K562 (cell line): ENCODE data around the gene PYCR2. TPM values are rescaled to one million over a fixed set of nuclear protein-coding genes. Genes with fewer than 3 reads are reported as not detected.

Experiments
- CC2D1A ChIP-seq: fragments of 450-650 bp; IDR thresholded peaks from 2 replicates; pipeline ENCODE4 v1.6.1; 2017; ENCODE audit warnings: mild to moderate bottlenecking
- CCAR2 ChIP-seq: fragments of 200-400 bp; formaldehyde crosslinking; IDR thresholded peaks from 2 replicates; pipeline ENCODE4 v1.6.1; 2017; ENCODE audit warnings: mild to moderate bottlenecking, low read depth, low read length
- DMBX1 ChIP-seq: fragments of 250-450 bp; sonication (Bioruptor Pico); IDR thresholded peaks from 2 replicates; pipeline ENCODE4 v1.8.0; 2022; ENCODE audit warnings: inconsistent platforms, mild to moderate bottlenecking, moderate library complexity, borderline replicate concordance
- JUND ChIP-seq, 2 experiments: IDR thresholded peaks; 2 replicates in 1 of 2; 3 replicates in 1 of 2; pipeline ENCODE4 v1.6.1; 2011; ENCODE audit warnings: borderline replicate concordance in 2 of 2, low read depth in 2 of 2, low read length in 2 of 2, improper control_type of control experiment in 1 of 2, missing biosample characterization in 1 of 2, missing genetic modification characterization in 1 of 2, missing genetic modification reagents in 1 of 2
- MTF1 ChIP-seq: fragments of 250-450 bp; sonication (Bioruptor Pico); IDR thresholded peaks from 2 replicates; pipeline ENCODE4 v1.9.0; 2021; ENCODE audit warnings: moderate library complexity, mild to moderate bottlenecking, inconsistent platforms, borderline replicate concordance
- MXI1 ChIP-seq: IDR thresholded peaks from 2 replicates; pipeline ENCODE4 v1.6.1; 2011; ENCODE audit warnings: low read depth, mild to moderate bottlenecking, improper control_type of control experiment, low read length
- ZKSCAN8 ChIP-seq: fragments of 200-800 bp; sonication (Bioruptor generic); IDR thresholded peaks from 2 replicates; pipeline ENCODE4 v1.6.1; 2016; ENCODE audit warnings: missing genetic modification characterization, missing compliant biosample characterization
- ZNF551 ChIP-seq: fragments of 250-450 bp; sonication (Bioruptor Pico); IDR thresholded peaks from 2 replicates; pipeline ENCODE4 v1.5.0; 2021; ENCODE audit warnings: mild to moderate bottlenecking, moderate library complexity
- ZNF592 ChIP-seq: fragments of 450-650 bp; IDR thresholded peaks from 2 replicates; pipeline ENCODE4 v1.6.1; 2017; ENCODE audit warnings: antibody characterized with exemption, mild to moderate bottlenecking
- polyA plus RNA-seq, 8 experiments: library from polyadenylated mRNA; depleted of rRNA in 4 of 8; stranded (reverse) in 5 of 8; unstranded in 3 of 8; fragments of >200 nt; fragmentation: Nextera tagmentation in 2 of 8; fragmentation: Illumina TruSeq in 1 of 8; extraction: Ambion mirVana in 2 of 8; extraction: Trizol in 1 of 8; gene quantifications; 2 replicates each; pipeline versions ENCODE4 v1.2.1 to v1.2.3, GENCODE V29; 2011 to 2014; ENCODE audit warnings: inconsistent platforms in 1 of 8, missing spikeins in 1 of 8
- total RNA-seq, 7 experiments: library from RNA; depleted of rRNA in 6 of 7; stranded (reverse); fragments of >200 nt in 6 of 7; fragmentation: Illumina TruSeq in 2 of 7; extraction: Trizol in 2 of 7; gene quantifications; 2 replicates each; pipeline versions ENCODE4 v1.2.1 to v1.2.3, GENCODE V29; 2011 to 2021; ENCODE audit warnings: low replicate concordance in 1 of 7
- TF ChIP-seq, protein P1 (sequence below): fragments of 450-650 bp; IDR thresholded peaks from 2 replicates; pipeline ENCODE4 v1.6.1; 2016; ENCODE audit warnings: low read depth
- TF ChIP-seq, protein P2 (sequence below): fragments of 450-650 bp; IDR thresholded peaks from 2 replicates; pipeline ENCODE4 v1.6.1; 2018; ENCODE audit not compliant: partially characterized antibody

PYCR2 gene
- total and polyA plus RNA-seq, 9 of the 15 experiments (the other 6 are each of a cell fraction or from before 2014, with no cell fraction given), result 5.5 to 219 (median 127) TPM

DNA sequence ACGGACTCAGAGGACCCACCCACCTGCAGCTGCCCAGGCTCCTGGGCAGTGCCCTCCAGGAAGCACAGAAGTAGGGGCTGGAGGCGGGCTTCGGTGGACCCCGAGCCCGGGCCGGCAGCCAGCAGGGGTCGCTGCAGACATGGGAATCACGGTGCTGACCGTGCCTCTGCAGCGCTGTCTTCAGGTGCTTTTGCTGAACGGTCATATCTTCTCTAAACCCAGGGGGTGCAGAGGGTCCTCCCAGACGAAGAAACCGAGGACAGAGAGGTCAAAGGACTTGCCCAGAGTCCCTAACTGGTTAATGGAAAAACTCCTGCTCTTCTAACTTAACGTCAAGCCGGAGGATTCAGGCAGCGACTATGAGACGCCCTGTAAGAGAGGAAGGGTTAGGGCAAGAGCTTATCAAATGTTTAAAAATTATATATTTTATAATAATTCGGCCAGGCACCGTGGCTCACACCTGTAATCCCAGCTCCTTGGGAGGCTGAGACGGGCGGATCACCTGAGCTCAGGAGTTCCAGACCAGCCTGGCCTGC is 38.5 kb upstream of the PYCR2 start (continued):
- TF ChIP-seq, protein P1, sequence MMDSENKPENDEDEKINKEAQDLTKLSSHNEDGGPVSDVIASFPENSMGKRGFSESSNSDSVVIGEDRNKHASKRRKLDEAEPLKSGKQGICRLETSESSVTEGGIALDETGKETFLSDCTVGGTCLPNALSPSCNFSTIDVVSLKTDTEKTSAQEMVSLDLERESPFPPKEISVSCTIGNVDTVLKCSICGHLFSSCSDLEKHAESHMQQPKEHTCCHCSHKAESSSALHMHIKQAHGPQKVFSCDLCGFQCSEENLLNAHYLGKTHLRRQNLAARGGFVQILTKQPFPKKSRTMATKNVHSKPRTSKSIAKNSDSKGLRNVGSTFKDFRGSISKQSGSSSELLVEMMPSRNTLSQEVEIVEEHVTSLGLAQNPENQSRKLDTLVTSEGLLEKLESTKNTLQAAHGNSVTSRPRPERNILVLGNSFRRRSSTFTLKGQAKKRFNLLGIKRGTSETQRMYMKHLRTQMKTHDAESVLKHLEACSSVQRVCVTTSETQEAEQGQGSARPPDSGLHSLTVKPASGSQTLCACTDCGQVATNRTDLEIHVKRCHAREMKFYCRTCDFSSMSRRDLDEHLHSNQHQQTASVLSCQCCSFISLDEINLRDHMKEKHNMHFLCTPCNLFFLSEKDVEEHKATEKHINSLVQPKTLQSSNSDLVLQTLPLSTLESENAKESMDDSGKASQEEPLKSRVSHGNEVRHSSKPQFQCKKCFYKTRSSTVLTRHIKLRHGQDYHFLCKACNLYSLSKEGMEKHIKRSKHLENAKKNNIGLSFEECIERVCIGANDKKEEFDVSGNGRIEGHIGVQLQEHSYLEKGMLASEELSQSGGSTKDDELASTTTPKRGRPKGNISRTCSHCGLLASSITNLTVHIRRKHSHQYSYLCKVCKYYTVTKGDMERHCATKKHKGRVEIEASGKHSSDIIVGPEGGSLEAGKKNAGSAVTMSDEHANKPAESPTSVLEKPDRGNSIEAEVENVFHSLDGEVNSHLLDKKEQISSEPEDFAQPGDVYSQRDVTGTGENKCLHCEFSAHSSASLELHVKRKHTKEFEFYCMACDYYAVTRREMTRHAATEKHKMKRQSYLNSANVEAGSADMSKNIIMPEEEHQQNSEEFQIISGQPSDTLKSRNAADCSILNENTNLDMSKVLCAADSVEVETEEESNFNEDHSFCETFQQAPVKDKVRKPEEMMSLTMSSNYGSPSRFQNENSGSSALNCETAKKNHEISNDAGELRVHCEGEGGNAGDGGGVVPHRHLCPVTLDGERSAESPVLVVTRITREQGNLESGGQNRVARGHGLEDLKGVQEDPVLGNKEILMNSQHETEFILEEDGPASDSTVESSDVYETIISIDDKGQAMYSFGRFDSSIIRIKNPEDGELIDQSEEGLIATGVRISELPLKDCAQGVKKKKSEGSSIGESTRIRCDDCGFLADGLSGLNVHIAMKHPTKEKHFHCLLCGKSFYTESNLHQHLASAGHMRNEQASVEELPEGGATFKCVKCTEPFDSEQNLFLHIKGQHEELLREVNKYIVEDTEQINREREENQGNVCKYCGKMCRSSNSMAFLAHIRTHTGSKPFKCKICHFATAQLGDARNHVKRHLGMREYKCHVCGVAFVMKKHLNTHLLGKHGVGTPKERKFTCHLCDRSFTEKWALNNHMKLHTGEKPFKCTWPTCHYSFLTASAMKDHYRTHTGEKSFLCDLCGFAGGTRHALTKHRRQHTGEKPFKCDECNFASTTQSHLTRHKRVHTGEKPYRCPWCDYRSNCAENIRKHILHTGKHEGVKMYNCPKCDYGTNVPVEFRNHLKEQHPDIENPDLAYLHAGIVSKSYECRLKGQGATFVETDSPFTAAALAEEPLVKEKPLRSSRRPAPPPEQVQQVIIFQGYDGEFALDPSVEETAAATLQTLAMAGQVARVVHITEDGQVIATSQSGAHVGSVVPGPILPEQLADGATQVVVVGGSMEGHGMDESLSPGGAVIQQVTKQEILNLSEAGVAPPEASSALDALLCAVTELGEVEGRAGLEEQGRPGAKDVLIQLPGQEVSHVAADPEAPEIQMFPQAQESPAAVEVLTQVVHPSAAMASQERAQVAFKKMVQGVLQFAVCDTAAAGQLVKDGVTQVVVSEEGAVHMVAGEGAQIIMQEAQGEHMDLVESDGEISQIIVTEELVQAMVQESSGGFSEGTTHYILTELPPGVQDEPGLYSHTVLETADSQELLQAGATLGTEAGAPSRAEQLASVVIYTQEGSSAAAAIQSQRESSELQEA, result no peak
- no peak for TF ChIP-seq ZKSCAN8 (CRISPR knock-in tag)
- no peak for TF ChIP-seq MXI1
- no peak for TF ChIP-seq DMBX1 (CRISPR knock-in tag)
- peak; percentile 46; the same call in 1 of the 2 replicates for TF ChIP-seq JUND (IDR thresholded peaks at IDR 0.05; ENCODE audit: borderline replicate concordance, low read depth, low read length)
- no peak; the same call in 2 of the 3 replicates for TF ChIP-seq JUND (tag; IDR thresholded peaks at IDR 0.05; ENCODE audit: borderline replicate concordance, low read depth, low read length)
- no peak for TF ChIP-seq ZNF551 (CRISPR knock-in tag)
- TF ChIP-seq CCAR2, result no peak
- TF ChIP-seq ZNF592, result peak; percentile 67
- TF ChIP-seq CC2D1A, result peak; percentile 86
- TF ChIP-seq, protein P2, sequence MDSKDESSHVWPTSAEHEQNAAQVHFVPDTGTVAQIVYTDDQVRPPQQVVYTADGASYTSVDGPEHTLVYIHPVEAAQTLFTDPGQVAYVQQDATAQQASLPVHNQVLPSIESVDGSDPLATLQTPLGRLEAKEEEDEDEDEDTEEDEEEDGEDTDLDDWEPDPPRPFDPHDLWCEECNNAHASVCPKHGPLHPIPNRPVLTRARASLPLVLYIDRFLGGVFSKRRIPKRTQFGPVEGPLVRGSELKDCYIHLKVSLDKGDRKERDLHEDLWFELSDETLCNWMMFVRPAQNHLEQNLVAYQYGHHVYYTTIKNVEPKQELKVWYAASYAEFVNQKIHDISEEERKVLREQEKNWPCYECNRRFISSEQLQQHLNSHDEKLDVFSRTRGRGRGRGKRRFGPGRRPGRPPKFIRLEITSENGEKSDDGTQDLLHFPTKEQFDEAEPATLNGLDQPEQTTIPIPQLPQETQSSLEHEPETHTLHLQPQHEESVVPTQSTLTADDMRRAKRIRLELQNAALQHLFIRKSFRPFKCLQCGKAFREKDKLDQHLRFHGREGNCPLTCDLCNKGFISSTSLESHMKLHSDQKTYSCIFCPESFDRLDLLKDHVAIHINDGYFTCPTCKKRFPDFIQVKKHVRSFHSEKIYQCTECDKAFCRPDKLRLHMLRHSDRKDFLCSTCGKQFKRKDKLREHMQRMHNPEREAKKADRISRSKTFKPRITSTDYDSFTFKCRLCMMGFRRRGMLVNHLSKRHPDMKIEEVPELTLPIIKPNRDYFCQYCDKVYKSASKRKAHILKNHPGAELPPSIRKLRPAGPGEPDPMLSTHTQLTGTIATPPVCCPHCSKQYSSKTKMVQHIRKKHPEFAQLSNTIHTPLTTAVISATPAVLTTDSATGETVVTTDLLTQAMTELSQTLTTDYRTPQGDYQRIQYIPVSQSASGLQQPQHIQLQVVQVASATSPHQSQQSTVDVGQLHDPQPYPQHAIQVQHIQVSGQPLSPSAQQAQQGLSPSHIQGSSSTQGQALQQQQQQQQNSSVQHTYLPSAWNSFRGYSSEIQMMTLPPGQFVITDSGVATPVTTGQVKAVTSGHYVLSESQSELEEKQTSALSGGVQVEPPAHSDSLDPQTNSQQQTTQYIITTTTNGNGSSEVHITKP, result no peak
- TF ChIP-seq MTF1 (CRISPR knock-in tag), result no peak
